Posterior vena cava (tissue), 2 donors: ENCODE data around the gene LILRA6. TPM values are rescaled to one million over a fixed set of nuclear protein-coding genes. Genes with fewer than 3 reads are reported as not detected.
"Not testable (repeated sequence)": the region's sequence is repeated elsewhere in the genome, so short reads cannot be mapped to it uniquely, and the experiment has no call there.

Experiments used
- DNase-seq: peaks from one replicate; pipeline ENCODE4 v3.0.0-alpha.2; 2020; ENCODE audit warnings: low spot score
- intact Hi-C, 2 donors: fragments of 100-400 bp; cut with DNase I; formaldehyde crosslinking; loops; one replicate each; pipeline versions ENCODE4 v1.14.1 to v1.14.2; 2022 to 2023
- total RNA-seq, 2 donors: library from RNA; stranded (reverse); fragmentation: NEBNext Ultra II Directional; extraction: Animal tissue kit (Norgen Biotek cat#: 25700); gene quantifications; one replicate each; pipeline ENCODE4 v1.2.1, GENCODE V29; 2021
- donor health status: DM: yes; HTN: yes; CAD: no.
- donor health status: DM: yes; HTN: yes; CAD: no.

LILRA6 gene
- total RNA-seq, 2 donors from 2014 or later: 8.1 to 9.6 TPM

GRCh38 chr19:54242234-54242633, 356 bp downstream of the LILRA6 start:
- intact Hi-C loops: not testable (repeated sequence)

DNA sequence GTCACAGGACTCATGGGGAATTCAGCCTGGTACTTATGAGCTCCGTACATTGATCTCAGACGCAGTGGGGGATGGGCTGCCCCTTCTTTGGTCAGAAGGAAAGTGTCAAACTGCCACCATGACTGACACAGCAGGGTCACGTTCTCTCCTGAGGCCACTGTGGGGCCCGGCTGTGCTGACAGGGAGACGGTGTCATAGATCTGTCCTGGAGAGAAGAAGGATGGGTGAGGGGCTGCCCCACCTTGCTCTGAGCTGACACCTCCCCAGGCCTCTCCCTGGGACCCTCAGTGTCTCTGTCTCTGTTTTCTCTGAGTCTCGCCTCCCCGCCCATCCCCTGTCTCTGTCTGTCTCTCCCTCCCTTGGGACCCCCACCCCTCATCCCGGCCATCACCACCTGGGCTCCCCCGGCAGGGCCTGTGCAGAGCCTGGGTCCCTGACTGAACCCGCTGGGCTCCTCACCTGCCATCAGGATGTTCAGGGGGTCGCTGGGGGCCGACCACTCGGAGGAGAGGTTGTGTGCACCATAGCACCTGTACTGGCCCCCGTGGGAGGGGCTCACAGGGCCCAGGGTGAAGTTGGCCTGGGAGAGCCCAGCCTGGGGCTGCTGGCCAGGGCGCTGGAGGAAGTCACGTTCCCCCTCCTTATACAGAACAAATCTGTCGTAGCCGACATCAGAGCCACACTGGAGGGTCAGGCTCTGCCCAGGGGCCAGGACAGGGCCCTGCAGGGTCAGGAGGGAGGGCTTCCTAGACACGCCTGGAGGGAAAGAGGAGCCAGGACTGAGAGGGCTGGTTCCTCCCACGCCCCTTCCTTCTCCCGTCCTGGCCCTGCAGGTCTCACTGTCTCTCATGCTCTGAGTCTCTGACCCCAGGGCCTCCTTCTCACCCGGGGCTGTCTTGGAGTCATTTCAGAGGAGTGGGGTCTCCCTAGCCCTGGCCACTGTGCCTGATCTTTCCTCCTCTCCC, 1.9 kb downstream of the LILRA6 start:
- peak; percentile 73 for DNase-seq
- intact Hi-C loops: not testable (repeated sequence)

More at GRCh38 chr19:54242234-54242633, 356 bp downstream of the LILRA6 start:
- DNase-seq: not testable (repeated sequence)

- intact Hi-C loops: loop anchor here in 1 of 2 donors (5.0 kb wide), 1 partner anchor 1188 kb away; no protein-coding TSS in a partner anchor
- peak; percentile 76 for DNase-seq
These were observed 2.9 kb downstream of the LILRA6 start for GRCh38 chr19:54239491-54240371.

- intact Hi-C loops: loop anchor here in 1 of 2 donors (5.0 kb wide), 1 partner anchor 67 kb away; no protein-coding TSS in a partner anchor
- peak; percentile 69 for DNase-seq
These were observed 8.6 kb downstream of the LILRA6 start for GRCh38 chr19:54233941-54234340.

DNA sequence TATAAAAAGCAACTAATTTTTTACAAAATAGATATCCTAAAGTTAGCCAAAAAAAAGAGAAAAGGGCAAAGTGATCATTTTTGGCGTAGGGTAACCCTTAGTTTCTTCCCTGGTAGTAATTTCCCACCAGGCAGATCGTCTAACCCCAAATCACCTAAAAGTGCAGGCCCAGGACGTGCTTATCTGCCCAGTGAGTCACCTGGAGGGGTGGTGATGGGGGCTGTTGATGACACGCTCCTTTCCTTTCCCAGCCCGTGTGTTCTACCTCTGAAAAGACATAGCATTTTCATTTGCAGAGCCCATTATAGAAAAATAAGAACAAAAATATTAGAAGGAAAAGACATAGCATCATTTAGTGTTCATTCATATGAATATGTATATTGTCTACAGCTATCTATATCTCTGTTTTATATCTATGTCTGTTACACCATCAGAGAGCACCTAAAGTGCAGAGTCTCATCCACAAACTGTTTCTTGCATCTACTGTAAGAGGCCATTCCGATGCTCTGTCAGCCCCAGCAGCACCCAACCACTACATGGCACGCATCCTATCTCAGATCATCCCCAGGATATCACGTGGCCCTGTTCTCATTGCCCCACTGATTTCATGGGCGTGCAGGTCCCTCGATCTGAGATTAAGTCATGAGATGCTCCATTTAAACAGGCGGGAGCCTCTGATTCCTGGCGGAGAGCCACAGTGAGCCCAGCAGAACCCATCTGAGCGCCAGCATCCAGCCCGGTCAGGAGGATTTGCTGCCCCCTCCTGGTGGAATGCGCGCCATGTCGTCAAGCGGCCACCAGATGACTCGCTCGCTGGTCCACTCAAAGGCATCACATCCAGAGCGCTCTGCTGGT, 11.3 kb downstream of the LILRA6 start:
- peak; percentile 97 for DNase-seq
- intact Hi-C loops: loop anchor here (2.0 to 5.0 kb wide), 2 partner anchors 63 to 64 kb away; no protein-coding TSS in a partner anchor

DNA sequence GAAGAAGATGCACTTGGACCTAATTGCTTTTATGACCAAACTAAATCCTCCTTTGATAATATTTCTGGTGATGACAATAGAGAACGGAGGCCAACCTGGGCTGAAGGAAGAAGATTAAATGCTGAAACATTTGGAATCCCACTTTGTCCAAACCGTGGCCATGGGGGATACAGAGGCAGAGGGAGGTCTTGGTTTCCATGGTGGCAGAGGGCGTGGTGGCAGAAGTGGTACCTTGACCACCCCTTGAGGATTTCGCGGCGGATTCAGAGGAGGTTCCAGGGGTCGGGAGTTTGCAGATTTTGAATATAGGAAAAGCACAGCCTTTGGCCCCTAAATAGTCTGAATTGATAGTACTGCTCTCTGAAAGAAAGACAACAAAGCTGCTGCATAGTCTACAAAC, 12.6 kb downstream of the LILRA6 start:
- DNase-seq: peak; percentile 47
- intact Hi-C loops: loop anchor here (2.0 to 5.0 kb wide), 2 partner anchors 61 to 63 kb away; no protein-coding TSS in a partner anchor

DNA sequence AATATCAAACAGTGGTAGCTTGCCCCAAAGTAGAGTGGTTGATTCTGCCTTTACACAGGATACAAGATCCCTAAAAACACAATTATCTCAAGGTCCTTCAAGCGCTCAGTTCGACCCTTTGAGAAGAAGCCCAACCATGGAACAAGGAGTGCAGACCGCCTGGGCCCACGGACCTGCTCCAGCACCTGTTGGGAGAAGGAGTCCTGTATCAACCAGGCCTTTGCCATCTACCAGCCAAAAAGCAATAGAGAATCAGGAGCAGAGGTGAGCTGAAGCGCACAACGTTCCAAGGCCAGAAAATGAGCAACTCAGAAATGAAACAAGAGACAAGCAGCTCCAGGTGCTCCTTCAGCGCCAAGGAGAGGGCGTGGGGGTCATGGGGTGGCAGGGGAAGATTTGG, 13.4 kb downstream of the LILRA6 start:
- peak; percentile 67 for DNase-seq
- intact Hi-C loops: no loop called here

- DNase-seq, intact Hi-C loops: not testable (repeated sequence)
These were observed 18.0 kb downstream of the LILRA6 start for GRCh38 chr19:54224619-54225018.

GRCh38 chr19:54223937-54224281, 18.7 kb downstream of the LILRA6 start:
- DNase-seq, intact Hi-C loops: not testable (repeated sequence)

- peak; percentile 81 for DNase-seq
- intact Hi-C loops: not testable (repeated sequence)
These were observed 19.2 kb downstream of the LILRA6 start for GRCh38 chr19:54223277-54223936.

DNA sequence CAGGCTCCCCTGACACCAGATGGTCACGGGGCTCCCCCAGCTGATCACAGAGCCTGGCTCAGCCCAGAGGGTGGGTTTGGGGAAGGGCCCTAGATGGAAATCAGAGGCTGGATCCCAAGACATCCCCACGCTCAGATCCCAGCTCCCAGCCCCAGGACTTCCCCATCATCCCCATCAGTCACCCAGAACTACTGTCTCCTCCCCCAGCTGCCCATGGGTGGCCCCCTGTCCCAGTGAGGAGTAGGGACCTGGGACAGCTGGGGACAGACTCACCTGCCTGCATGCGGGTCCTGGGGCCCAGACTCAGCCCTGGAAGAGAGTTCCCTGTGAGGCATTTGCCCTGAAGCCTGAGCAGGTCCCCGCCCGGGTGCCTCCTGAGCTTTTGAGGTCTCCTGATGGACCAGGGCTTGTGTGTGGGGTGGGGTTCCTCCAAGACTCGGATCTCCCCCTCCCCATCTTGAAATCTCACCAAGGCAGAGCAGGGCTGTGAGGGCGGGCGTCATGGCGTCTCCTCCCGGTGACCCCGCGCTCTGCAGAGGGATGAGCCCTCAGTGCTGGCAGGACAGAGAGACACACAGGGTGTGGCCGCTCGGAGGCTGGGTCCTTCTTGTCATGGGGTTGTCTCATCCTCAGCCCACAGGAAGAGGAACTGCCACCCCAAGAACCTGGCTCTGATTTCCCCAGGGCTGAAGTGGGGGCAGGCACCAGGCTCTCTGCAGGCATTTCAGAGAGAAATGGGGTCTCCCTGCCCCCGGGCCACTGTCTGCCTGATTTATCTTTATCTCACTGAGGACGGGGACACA, 19.9 kb downstream of the LILRA6 start, which contains the start of gene LILRB3:
TSS of gene LILRB3 (minus strand) at position 534 of the 803 bp plus-strand sequence. CDS start at position 503, 31 bp downstream.
- DNase-seq: peak; percentile 88
- intact Hi-C loops: not testable (repeated sequence)

DNA sequence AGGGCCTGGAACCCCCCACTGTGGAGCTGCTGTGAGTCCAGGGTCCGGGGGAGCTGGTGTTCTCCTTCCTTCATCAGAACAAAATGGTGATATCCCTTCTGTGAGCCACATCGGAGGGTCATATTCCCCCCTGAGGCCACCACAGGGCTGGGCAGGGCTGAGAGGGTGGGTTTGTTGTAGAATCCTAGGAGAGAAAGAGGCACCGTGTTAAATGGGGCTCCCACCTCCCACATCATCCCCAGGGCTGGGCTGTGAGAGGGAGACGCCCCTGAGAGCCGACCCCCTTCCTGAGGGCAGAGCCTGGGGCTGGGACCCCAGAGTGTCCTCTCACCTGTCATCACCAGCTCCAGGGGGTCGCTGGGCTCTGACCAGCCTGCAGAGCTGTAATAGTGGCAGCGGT, 20.6 kb downstream of the LILRA6 start:
- DNase-seq: peak; percentile 78
- intact Hi-C loops: not testable (repeated sequence)

DNA sequence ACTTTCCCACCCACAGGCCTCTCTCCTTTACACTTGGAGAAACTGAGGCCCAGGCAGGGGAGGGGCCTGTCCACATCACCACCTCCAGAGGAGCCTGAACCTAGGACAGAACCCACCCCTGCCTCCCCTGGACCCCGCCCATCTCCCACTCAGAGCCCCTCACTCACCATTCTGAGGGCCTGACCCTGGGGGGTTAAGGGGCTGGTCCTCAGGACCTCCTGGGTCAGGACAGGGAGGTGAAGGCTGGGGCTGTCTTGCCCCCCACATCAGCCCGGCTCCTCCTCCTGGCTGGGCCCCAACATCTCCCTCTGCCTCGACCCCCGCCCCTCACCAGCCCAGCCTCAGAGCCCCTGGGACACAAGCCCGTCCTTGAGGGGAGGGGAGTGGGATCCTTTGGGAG, 22.9 kb downstream of the LILRA6 start:
- intact Hi-C loops, DNase-seq: not testable (repeated sequence)

GRCh38 chr19:54218960-54219661, 23.5 kb downstream of the LILRA6 start:
- peak; percentile 58 for DNase-seq
- intact Hi-C loops: no loop called here

GRCh38 chr19:54218259-54218658, 24.3 kb downstream of the LILRA6 start:
- intact Hi-C loops: no loop called here
- DNase-seq: no peak

DNA sequence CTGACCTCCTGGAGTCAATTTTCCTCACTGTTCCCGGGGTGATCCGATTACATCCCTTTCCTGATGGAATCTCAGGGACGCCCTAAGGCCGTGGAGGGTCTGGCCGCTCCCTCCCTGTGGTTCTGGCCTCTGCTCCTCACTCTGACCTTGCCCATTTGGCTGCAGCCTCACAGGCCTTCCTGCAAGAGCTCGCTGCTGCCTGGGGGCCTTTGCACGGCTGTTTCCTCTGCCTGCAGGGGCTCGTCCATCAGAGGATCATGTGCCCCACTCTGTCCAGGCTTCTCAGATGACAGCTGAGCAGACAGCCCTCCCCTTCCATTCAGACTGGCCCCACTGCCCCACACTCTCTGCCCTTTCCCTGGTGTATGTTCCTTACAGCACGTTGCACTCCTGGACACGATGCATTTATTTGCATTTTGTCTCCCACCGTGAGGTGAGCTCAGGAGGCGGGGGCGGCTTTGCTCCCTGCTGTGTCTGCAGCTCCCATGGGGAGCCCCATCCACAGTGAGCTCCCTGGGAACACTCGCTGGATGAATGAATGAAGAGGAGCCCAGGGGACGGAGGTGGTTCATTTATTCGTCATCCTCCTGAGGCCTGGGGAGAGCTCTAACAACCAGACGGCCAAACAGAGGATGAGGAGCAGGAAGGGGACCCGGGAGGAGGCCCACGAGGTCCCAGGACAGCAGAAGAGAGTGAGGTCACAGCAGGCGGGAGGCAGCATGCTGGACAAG, 24.9 kb downstream of the LILRA6 start:
- DNase-seq: peak; percentile 76
- intact Hi-C loops: not testable (repeated sequence)
